Measurements from ENCODE around the gene KIZ. TPM values are rescaled to one million over a fixed set of nuclear protein-coding genes. Genes with fewer than 3 reads are reported as not detected.
A peak's percentile ranks its signal among the peaks of the same experiment; 100 is the strongest.

Gene KIZ
- total and polyA plus RNA-seq, 2 experiments from 2014 or later, result 58.3 to 63.6 TPM

DNA sequence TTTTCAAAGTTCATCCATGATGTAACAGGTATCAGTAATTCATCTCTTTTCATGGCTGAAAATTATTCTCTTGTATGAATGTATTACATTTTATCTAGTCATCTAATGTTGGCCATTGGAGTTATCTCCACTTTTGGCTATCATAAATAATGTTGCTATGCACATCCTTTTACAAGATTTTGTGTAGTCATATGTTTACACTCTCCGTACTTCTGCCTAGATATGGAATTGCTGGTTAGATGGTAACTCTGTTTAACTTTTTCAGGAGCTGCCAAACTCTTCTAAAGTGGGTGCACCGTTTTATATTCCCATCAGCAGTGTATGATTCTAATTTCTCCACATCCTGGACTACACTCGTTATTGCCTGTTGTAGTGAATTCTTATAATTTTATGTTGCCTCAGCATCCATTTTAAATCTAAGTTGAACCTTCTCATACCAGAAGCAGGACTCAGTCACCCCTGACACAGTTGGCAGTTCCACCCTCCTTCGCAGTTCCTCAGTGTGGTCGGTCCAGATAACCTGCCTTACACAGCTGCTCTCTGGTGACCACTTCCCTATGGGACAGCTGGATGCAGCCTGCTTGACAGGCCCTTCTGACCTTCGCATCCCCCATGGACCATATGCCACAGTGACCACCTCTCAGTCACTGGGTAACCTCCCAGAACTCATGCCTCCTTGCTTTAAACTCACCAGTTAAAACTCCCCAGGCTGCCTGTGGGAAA lies 33.9 kb downstream of the KIZ start:
- Mint-ChIP-seq H3K36me3 (ENCODE audit: low read depth) (peaks cover 18% of the 10 kb centered on the region), H3K27me3 (ENCODE audit: insufficient read depth, low read depth, poor library complexity) (no peaks in the 10 kb centered on the region), H3K4me1 (peaks cover 13% of the 10 kb centered on the region), H3K9me3 (no peaks in the 10 kb centered on the region), H3K4me3 (no peak overlapping the region), H3K27ac (peak overlapping the region; percentile 43; the same call in 1 of the 2 replicates)
- H3K4me3 ChIP-seq, result no peak overlapping the region
- no peaks in the 10 kb centered on the region for H4K20me1 ChIP-seq (replicated peaks; ENCODE audit: insufficient read depth)
- no peak overlapping the region for H3K27ac ChIP-seq (ENCODE audit: low read depth)
- H3F3A ChIP-seq (replicated peaks; ENCODE audit: low read depth), result no peaks in the 10 kb centered on the region
- no peaks in the 10 kb centered on the region for H3K9me2 ChIP-seq (ENCODE audit: insufficient read depth)
- H3K4me2 ChIP-seq, result no peak overlapping the region
- no peak for TF ChIP-seq CREB1 (CRISPR knock-in tag; IDR thresholded peaks at IDR 0.05; ENCODE audit: low read depth)
- TF ChIP-seq ZNF114 (CRISPR knock-in tag; IDR thresholded peaks at IDR 0.05), result no peak
- TF ChIP-seq, protein P1, sequence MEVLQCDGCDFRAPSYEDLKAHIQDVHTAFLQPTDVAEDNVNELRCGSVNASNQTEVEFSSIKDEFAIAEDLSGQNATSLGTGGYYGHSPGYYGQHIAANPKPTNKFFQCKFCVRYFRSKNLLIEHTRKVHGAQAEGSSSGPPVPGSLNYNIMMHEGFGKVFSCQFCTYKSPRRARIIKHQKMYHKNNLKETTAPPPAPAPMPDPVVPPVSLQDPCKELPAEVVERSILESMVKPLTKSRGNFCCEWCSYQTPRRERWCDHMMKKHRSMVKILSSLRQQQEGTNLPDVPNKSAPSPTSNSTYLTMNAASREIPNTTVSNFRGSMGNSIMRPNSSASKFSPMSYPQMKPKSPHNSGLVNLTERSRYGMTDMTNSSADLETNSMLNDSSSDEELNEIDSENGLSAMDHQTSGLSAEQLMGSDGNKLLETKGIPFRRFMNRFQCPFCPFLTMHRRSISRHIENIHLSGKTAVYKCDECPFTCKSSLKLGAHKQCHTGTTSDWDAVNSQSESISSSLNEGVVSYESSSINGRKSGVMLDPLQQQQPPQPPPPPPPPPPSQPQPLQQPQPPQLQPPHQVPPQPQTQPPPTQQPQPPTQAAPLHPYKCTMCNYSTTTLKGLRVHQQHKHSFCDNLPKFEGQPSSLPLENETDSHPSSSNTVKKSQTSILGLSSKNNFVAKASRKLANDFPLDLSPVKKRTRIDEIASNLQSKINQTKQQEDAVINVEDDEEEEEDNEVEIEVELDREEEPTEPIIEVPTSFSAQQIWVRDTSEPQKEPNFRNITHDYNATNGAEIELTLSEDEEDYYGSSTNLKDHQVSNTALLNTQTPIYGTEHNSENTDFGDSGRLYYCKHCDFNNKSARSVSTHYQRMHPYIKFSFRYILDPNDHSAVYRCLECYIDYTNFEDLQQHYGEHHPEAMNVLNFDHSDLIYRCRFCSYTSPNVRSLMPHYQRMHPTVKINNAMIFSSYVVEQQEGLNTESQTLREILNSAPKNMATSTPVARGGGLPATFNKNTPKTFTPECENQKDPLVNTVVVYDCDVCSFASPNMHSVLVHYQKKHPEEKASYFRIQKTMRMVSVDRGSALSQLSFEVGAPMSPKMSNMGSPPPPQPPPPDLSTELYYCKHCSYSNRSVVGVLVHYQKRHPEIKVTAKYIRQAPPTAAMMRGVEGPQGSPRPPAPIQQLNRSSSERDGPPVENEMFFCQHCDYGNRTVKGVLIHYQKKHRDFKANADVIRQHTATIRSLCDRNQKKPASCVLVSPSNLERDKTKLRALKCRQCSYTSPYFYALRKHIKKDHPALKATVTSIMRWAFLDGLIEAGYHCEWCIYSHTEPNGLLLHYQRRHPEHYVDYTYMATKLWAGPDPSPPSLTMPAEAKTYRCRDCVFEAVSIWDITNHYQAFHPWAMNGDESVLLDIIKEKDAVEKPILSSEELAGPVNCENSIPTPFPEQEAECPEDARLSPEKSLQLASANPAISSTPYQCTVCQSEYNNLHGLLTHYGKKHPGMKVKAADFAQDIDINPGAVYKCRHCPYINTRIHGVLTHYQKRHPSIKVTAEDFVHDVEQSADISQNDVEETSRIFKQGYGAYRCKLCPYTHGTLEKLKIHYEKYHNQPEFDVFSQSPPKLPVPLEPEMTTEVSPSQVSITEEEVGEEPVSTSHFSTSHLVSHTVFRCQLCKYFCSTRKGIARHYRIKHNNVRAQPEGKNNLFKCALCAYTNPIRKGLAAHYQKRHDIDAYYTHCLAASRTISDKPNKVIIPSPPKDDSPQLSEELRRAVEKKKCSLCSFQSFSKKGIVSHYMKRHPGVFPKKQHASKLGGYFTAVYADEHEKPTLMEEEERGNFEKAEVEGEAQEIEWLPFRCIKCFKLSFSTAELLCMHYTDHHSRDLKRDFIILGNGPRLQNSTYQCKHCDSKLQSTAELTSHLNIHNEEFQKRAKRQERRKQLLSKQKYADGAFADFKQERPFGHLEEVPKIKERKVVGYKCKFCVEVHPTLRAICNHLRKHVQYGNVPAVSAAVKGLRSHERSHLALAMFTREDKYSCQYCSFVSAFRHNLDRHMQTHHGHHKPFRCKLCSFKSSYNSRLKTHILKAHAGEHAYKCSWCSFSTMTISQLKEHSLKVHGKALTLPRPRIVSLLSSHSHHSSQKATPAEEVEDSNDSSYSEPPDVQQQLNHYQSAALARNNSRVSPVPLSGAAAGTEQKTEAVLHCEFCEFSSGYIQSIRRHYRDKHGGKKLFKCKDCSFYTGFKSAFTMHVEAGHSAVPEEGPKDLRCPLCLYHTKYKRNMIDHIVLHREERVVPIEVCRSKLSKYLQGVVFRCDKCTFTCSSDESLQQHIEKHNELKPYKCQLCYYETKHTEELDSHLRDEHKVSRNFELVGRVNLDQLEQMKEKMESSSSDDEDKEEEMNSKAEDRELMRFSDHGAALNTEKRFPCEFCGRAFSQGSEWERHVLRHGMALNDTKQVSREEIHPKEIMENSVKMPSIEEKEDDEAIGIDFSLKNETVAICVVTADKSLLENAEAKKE (CRISPR knock-in tag; IDR thresholded peaks at IDR 0.05), result no peak
- no peak for TF ChIP-seq NANOG (IDR thresholded peaks at IDR 0.05; ENCODE audit: borderline replicate concordance)
- no peak for TF ChIP-seq POLR2AphosphoS5 (IDR thresholded peaks at IDR 0.05; ENCODE audit: low read depth)
- TF ChIP-seq, protein P2, sequence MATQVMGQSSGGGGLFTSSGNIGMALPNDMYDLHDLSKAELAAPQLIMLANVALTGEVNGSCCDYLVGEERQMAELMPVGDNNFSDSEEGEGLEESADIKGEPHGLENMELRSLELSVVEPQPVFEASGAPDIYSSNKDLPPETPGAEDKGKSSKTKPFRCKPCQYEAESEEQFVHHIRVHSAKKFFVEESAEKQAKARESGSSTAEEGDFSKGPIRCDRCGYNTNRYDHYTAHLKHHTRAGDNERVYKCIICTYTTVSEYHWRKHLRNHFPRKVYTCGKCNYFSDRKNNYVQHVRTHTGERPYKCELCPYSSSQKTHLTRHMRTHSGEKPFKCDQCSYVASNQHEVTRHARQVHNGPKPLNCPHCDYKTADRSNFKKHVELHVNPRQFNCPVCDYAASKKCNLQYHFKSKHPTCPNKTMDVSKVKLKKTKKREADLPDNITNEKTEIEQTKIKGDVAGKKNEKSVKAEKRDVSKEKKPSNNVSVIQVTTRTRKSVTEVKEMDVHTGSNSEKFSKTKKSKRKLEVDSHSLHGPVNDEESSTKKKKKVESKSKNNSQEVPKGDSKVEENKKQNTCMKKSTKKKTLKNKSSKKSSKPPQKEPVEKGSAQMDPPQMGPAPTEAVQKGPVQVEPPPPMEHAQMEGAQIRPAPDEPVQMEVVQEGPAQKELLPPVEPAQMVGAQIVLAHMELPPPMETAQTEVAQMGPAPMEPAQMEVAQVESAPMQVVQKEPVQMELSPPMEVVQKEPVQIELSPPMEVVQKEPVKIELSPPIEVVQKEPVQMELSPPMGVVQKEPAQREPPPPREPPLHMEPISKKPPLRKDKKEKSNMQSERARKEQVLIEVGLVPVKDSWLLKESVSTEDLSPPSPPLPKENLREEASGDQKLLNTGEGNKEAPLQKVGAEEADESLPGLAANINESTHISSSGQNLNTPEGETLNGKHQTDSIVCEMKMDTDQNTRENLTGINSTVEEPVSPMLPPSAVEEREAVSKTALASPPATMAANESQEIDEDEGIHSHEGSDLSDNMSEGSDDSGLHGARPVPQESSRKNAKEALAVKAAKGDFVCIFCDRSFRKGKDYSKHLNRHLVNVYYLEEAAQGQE (IDR thresholded peaks at IDR 0.05; ENCODE audit: unreplicated experiment), result no peak
- TF ChIP-seq, protein P3, sequence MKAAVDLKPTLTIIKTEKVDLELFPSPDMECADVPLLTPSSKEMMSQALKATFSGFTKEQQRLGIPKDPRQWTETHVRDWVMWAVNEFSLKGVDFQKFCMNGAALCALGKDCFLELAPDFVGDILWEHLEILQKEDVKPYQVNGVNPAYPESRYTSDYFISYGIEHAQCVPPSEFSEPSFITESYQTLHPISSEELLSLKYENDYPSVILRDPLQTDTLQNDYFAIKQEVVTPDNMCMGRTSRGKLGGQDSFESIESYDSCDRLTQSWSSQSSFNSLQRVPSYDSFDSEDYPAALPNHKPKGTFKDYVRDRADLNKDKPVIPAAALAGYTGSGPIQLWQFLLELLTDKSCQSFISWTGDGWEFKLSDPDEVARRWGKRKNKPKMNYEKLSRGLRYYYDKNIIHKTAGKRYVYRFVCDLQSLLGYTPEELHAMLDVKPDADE (IDR thresholded peaks at IDR 0.05), result no peak
- TF ChIP-seq EZH2phosphoT487 (IDR thresholded peaks at IDR 0.05; ENCODE audit: unreplicated experiment), result no peak
- no peak for TF ChIP-seq STAT1 (IDR thresholded peaks at IDR 0.05; ENCODE audit: unreplicated experiment)
- no peak for TF ChIP-seq EZH2 (IDR thresholded peaks at IDR 0.05; ENCODE audit: low read depth, unreplicated experiment)
- TF ChIP-seq JUNB (IDR thresholded peaks at IDR 0.05; ENCODE audit: unreplicated experiment), result no peak
- no peak for TF ChIP-seq ZNF331 (CRISPR knock-in tag; IDR thresholded peaks at IDR 0.05; ENCODE audit: low read depth)
- TF ChIP-seq, protein P4, sequence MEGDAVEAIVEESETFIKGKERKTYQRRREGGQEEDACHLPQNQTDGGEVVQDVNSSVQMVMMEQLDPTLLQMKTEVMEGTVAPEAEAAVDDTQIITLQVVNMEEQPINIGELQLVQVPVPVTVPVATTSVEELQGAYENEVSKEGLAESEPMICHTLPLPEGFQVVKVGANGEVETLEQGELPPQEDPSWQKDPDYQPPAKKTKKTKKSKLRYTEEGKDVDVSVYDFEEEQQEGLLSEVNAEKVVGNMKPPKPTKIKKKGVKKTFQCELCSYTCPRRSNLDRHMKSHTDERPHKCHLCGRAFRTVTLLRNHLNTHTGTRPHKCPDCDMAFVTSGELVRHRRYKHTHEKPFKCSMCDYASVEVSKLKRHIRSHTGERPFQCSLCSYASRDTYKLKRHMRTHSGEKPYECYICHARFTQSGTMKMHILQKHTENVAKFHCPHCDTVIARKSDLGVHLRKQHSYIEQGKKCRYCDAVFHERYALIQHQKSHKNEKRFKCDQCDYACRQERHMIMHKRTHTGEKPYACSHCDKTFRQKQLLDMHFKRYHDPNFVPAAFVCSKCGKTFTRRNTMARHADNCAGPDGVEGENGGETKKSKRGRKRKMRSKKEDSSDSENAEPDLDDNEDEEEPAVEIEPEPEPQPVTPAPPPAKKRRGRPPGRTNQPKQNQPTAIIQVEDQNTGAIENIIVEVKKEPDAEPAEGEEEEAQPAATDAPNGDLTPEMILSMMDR (conservative IDR thresholded peaks at IDR 0.05; ENCODE audit: low read depth in 2 of 2), result no peak
- H3K79me2 ChIP-seq (replicated peaks; ENCODE audit: insufficient read depth), result no peaks in the 10 kb centered on the region
- no peak overlapping the region for H2AFZ ChIP-seq
- 0 out of 2 replicates have a peak, but pooled peaks cover 9% of the 10 kb centered on the region for H3K4me1 ChIP-seq (ENCODE audit: insufficient read depth)
- H3K36me3 ChIP-seq (ENCODE audit: insufficient read depth), result no peaks in the 10 kb centered on the region; the same call in 1 of the 2 replicates
- DNase-seq (ENCODE audit: low spot score) (no peak), ATAC-seq (no peak)
- no peaks in the 10 kb centered on the region for H3K27me3 ChIP-seq (ENCODE audit: insufficient read depth)

Data from GM23338 (cell line).